Kasumi-1 (cell line): ENCODE measurements around the gene ZSCAN12.
"Not testable (repeated sequence)": the region's sequence is repeated elsewhere in the genome, so short reads cannot be mapped to it uniquely, and the experiment has no call there.

ENCODE experiments used
- DNase-seq, 2 experiments: peaks; one replicate each; lab custom pipeline; 2025; lab: John Stamatoyannopoulos, UW

ZSCAN12 gene

GRCh38 chr6:28393912-28394662, 5.5 kb downstream of the ZSCAN12 start:
- peak; percentile 28 to 40 for DNase-seq

DNA sequence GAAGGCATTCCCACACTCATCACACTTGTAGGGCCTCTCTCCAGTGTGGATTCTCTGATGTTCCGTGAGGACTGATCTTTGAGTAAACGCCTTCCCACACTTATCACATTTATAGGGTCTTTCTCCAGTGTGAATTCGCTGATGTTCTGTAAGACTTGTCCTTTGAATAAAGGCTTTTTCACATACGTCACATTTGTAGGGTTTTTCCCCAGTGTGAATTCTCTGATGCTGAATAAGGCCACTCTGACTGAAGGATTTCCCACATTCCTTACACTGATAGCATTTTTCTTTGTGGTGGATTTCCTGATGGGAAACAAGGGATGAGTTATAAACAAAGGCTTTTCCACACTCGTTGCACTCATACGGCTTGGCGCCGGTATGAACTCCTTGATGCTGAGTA, 8.9 kb downstream of the ZSCAN12 start:
- DNase-seq = no peak

- no peak for DNase-seq
These were observed 15.4 kb downstream of the ZSCAN12 start for GRCh38 chr6:28384143-28384533.

DNA sequence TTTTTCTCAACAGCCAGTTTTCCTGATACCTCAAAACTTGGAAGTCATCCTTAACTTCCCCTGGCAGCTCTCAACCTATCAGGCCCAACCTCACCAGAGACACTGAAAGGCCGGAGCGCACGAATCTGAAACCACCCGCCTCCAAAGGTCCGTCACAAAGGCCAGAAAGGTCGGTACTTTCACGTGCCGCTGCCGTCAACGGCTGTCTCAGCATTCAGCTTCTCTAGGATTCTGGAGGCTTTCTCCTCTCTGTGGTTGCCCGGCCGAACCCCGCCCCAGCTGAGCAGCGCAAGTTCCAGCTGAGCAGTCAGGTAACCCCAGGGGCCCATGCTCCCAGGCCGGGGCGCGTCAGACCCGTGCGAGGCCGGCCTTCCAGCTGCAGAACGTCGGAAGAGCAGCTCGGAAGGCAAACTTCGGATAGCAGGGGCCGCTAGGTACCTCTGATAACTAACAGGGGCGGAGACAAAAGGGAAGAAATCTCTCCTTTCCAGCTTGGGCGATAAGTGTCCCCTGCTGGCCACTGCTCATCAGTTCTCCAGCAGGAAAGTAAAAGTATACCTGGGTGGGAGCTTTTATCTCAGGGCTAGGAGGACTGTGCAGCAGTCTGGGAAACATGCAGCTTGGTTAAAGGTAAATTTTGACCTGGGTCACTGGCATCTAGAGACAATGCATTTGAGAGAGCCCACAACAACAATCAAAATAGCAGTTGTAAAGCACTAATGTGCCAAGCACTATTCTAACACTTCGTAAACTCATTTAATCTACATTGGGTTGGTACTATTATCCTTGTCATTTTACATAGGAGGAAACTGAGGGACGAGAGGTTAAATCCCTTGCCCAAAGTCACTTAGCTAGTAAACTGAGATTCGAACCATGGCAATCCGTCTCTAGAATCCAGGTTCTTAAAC, 16.1 kb downstream of the ZSCAN12 start:
- peak; percentile 91 to 96 for DNase-seq

DNA sequence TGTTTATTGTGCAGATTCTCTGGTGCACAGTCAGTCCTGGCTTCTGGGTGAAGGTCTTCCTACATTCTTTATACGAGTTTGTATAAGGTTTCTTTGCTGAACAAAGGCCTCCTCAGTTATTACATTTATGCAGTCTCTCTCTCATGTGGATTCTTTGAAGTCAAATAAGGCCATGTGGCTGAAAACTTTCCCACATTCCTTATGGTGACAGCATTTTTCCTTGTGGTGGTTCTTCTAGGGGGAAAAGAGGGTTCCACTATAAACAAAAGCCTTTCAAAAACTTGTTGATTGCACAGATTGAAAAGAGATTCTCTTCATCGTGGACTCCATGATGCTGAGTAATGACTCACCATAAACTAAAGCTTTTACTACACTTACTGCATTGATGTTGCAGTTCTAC, 19.2 kb downstream of the ZSCAN12 start:
- no peak for DNase-seq

GRCh38 chr6:28378644-28379043, 20.9 kb downstream of the ZSCAN12 start:
- no peak for DNase-seq

GRCh38 chr6:28377879-28378278, 21.7 kb downstream of the ZSCAN12 start:
- no peak for DNase-seq

DNA sequence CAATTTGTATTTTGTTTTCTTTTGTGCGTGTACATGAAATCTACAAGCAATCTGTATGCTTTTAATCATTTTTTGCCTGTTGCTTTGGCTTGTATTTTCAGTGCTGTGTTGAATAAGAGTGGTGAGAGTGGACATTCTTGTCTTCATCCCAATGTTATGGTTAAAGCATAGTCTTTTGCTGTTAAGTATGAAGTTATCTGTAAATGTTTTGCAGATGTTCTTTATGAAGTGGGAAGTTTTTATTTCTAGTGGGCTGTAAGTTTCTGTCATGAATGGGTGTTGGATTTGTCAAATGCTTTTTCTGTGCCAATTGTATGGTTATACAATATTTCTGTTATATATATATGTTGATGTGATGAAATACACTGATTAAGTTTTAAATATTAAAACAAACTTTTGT, 25.6 kb downstream of the ZSCAN12 start:
- DNase-seq = no peak

DNA sequence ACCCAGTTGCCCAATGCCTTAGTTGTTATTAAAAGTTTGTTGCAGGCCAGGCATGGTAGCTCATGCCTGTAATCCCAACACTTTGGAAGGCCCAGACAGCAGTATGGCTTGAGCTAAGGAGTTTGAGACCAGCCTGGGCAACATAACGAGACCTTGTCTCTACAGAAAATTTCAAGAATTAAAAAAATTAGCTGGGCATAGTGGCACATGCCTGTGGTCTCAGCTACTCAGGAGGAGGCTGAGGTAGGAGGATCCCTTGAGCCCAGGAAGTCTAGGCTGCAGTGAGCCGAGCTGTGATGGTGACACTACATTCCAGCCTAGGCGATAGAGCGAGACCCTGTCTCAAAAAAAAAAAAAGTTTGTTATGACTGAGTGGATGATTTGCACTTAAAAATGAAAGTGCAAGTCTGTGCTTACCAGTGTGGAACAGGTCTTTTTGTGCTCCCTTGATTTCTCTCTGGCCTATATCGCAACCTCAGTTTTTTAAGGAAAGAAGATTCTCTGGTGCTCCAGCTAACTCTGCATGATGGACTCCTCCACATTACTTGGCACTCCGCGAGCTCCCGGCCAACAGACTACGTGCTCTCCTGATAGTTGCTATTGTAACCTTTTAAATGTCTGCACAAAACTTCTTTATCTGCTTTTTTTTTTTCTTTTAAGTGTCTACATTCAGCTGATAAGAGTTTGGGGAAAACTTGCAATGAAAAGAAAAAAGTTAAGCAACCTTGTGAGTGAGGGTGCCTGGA, 27.7 kb downstream of the ZSCAN12 start:
- no peak for DNase-seq

DNA sequence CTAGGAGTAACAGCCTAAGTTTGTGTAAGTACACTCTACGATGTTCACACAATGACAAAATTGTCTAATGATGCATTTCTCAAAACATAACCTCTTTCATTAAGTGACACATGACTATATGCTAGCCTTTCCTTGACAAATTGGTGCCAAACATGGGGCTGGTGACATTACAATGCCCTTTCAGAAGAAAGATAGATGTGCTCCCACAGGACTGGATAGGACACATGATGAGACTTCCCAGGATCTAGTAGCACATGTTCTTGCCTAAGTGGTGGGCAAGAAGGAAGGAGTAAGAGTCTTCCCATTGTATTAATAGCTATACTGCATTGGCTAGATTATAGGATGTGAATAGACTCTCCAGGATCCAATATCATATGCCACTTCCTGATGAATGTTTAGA, 28.3 kb downstream of the ZSCAN12 start:
- DNase-seq = no peak

GRCh38 chr6:28370440-28370839, 29.1 kb downstream of the ZSCAN12 start:
- no peak for DNase-seq

DNA sequence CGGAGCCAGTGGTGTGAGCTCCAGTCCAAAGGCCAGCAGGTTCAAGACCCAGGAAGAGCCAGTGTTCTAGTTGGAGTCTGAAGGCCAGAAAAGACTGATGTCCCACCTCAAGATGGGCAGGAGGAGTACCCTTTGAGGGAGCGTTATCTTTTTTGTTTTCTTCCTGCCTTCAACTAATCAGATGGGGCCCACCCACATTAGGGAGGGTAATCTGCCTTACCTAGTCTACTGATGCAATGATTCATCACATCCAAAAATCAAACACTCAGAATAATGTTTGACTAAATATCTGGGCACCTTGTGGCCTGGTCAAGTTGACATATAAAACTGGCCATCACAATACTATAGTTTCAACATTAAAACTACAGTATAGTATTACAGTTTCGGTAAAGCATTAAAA, 30.1 kb downstream of the ZSCAN12 start:
- DNase-seq = no peak

GRCh38 chr6:28368522-28368921, 31.0 kb downstream of the ZSCAN12 start:
- DNase-seq = no peak

- not testable (repeated sequence) for DNase-seq
These were observed 34.0 kb downstream of the ZSCAN12 start for GRCh38 chr6:28365590-28365989.

GRCh38 chr6:28360961-28361360, 38.6 kb downstream of the ZSCAN12 start:
- no peak for DNase-seq

DNA sequence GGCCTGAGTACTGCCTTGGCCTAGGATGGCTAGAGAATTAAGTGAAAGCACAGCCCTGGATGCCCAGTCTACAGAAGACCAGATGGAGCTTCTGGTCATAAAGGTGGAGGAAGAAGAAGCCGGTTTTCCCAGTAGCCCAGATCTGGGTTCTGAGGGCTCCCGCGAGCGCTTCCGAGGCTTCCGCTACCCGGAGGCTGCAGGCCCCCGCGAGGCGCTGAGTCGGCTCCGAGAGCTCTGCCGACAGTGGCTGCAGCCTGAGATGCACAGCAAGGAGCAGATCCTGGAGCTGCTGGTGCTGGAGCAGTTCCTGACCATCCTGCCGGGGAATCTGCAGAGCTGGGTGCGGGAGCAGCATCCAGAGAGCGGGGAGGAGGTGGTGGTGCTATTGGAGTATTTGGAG, 40.0 kb downstream of the ZSCAN12 start:
- not testable (repeated sequence) for DNase-seq

GRCh38 chr6:28357036-28357435, 42.5 kb downstream of the ZSCAN12 start:
- no peak for DNase-seq

GRCh38 chr6:28356666-28357020, 42.9 kb downstream of the ZSCAN12 start:
- DNase-seq = no peak

DNA sequence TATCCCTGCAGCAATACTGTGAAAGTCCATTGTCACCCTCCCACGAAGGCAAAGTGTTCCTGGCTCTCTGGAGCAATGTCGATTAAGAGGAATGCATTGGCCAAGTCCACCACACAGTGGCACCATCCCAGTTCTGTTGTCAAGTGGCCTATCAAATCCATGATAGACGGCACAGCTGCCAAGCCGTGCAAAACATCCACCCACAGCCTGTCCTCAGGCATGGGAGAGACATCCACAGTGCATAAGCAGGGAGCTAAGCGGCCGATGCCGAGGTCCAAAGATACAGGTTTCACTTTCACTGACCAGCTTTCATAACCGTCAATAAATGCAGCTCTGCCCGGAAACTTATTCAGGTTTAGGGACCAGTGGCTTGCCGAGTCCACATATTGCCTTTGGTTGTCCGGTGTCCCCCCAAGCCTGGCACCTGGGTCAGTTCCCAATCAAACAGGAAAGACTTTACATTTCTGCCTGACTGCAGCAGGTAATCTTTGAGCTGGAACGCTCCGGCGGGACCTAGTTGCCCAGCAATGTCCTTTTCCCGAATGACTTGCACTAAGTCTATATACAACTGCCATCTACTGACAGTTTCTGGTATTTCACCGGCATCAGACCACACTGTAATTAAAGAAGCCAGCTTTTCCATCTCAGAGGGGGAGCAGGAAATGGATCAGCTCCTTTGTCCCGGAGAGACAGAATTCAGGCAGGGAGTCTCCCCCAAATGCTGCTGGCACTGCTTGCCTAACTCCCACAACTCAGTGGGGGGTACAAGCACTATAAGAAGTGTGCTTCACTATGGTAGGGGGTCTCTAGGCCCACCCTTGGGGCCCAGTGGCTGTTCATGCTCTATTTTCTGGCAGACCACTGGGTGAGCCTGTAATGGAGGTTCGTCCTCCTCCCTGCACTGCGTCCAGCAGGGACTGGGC, 43.5 kb downstream of the ZSCAN12 start:
- DNase-seq = peak; percentile 77 to 79

DNA sequence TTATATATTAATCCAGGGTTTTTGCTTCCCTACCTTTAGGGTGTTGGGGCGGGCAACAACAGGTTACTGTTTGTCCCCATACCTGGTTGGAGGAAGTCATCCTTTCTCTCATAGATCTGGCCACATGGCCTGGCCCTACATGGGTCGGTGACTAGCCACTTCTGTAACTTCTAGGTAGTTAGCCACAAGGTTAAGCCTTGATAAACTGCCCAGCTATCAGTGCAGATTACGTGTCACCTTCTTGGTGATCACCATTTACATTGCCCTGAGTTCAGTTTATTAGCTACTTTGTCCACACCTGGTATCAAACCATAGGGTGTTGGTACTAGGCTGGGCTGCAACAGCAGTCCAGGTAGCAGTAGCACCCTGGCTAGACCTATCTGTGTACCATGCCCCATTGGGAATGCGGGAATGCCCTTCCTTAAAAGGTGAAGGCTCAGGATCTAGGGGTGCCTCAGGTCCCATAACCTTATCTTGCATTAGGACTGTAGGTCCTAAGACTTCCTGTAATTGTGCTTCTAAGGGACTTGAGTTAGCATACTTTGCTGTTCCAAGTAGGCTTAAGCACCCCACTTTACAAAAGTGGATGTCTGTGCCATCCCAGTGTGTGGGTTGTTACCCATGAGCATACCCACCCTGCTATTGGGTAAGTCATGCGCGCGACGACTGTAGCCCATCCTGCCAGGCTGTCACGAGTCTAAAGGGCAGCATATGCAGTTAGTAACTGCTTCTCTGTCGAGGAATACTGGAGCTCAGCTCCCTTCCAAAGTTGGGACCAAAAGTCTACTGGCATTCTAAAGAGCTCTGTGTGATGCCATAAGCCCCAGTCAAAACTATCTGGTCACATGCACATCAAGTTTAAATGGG, 44.6 kb downstream of the ZSCAN12 start:
- no peak for DNase-seq
